ENCODE data around the gene RASSF5.

Gene RASSF5

DNA sequence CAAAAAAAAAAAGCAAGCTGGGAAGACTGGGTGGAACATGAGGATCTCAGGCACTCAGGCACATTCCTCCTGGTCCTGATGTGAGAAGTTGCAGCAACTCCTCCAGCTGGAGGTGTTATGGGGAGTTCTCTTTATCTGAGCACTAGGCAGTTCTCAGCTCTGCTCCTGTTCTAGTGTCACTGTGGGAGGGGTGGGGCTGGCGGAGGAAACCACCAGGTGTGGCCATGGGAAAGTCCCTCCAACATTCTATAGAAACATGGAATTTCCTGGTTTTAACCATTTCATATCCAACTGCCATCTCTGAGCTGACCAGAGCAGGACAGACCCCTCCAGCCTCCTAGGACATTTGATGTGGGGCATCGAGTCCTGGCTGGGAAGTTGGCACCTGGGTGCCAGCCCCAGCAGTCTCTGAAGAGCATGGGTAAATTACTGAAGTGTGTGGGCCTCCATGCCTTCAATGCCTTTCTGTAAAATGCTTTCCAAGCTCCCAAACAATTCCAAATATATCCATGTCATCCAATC, 37.9 kb upstream of the RASSF5 start:
- H3K36me3 ChIP-seq (ENCODE audit: insufficient read depth, low read length) = no peaks in the 10 kb centered on the region
- H3K4me3 ChIP-seq (ENCODE audit: low read length) = peak overlapping the region; percentile 51
- no peaks in the 10 kb centered on the region for H3K27me3 ChIP-seq (ENCODE audit: insufficient read depth, low read length)
- peaks cover 27% of the 10 kb centered on the region for H3K4me1 ChIP-seq (ENCODE audit: insufficient read depth, low read length)
- H2AFZ ChIP-seq (ENCODE audit: low read depth, low read length) = peak overlapping the region; percentile 88
- H3K9me3 ChIP-seq (ENCODE audit: low read length) = no peaks in the 10 kb centered on the region

DNA sequence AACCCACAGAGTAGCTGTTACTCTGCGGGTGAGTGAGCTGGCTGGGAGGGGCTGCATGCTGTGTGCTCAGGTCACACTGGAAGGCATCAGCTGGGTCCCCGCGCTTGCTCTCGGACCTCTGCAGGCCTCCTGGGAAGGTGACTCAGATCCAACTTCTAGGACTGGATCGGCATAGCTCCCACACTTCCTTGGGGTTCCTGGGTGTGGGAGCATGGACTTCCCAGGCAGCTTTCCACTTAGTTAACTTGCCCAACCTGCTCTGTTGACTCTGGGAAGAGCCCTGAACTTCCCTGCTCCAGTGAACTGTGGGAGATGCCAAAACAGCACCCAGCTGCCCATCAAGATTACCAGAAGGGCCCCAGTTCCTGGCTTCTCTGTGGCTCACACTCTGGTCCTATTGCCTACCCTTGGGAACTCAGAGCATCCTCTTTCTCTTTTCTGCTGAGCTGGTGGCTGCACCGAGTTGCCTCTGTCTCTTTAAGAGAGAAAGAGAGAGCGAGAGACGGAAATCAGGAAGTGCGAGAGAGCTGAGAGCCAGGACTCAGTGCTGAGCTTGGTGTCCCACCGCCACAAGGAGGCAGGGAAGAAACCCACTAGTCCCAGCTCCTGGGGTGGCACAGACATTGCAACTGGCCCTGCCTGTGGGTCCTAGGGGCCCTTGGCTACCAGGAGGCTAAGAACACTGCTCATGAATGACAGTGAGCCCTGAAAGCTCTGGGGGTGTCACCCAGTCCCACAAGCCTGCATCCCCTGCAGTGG, 37.2 kb upstream of the RASSF5 start, which contains the start of gene IKBKE:
Gene IKBKE (plus strand): TSS at position 544 of the 759 bp plus-strand sequence. CDS start 2,752 bp downstream, outside the sequence.
- no peaks in the 10 kb centered on the region for H3K36me3 ChIP-seq (ENCODE audit: insufficient read depth, low read length)

GRCh38 chr1:206470692-206471414, 36.5 kb upstream of the RASSF5 start:
- no peaks in the 10 kb centered on the region for H3K9me3 ChIP-seq (ENCODE audit: low read length)
- peak overlapping the region; percentile 88 for H2AFZ ChIP-seq (ENCODE audit: low read depth, low read length)
- H3K4me3 ChIP-seq (ENCODE audit: low read length) = peak overlapping the region; percentile 51
- no peaks in the 10 kb centered on the region for H3K36me3 ChIP-seq (ENCODE audit: insufficient read depth, low read length)
- H3K27me3 ChIP-seq (ENCODE audit: insufficient read depth, low read length) = no peaks in the 10 kb centered on the region
- H3K4me1 ChIP-seq (ENCODE audit: insufficient read depth, low read length) = peaks cover 22% of the 10 kb centered on the region

More for the DNA sequence above, 37.2 kb upstream of the RASSF5 start, which contains the start of gene IKBKE:
- peaks cover 22% of the 10 kb centered on the region for H3K4me1 ChIP-seq (ENCODE audit: insufficient read depth, low read length)
- no peaks in the 10 kb centered on the region for H3K9me3 ChIP-seq (ENCODE audit: low read length)
- peak within 1 kb of the TSS; percentile 51 for H3K4me3 ChIP-seq (ENCODE audit: low read length)
- H3K27me3 ChIP-seq (ENCODE audit: insufficient read depth, low read length) = no peaks in the 10 kb centered on the region
- peak within 1 kb of the TSS; percentile 88 for H2AFZ ChIP-seq (ENCODE audit: low read depth, low read length)

- H3K4me1 ChIP-seq (ENCODE audit: insufficient read depth, low read length) = peaks cover 22% of the 10 kb centered on the region
- no peaks in the 10 kb centered on the region for H3K9me3 ChIP-seq (ENCODE audit: low read length)
- H2AFZ ChIP-seq (ENCODE audit: low read depth, low read length) = no peak overlapping the region
- H3K27me3 ChIP-seq (ENCODE audit: insufficient read depth, low read length) = no peaks in the 10 kb centered on the region
- no peaks in the 10 kb centered on the region for H3K36me3 ChIP-seq (ENCODE audit: insufficient read depth, low read length)
- peak overlapping the region; percentile 51 for H3K4me3 ChIP-seq (ENCODE audit: low read length)
Observed at GRCh38 chr1:206471415-206471801, 35.9 kb upstream of the RASSF5 start.

GRCh38 chr1:206472024-206472423, 35.3 kb upstream of the RASSF5 start:
- Histone ChIP-seq H2AFZ (ENCODE audit: low read depth, low read length) (no peak overlapping the region), H3K36me3 (ENCODE audit: insufficient read depth, low read length) (no peaks in the 10 kb centered on the region), H3K27me3 (ENCODE audit: insufficient read depth, low read length) (no peaks in the 10 kb centered on the region), H3K9me3 (ENCODE audit: low read length) (no peaks in the 10 kb centered on the region), H3K4me1 (ENCODE audit: insufficient read depth, low read length) (peaks cover 22% of the 10 kb centered on the region), H3K4me3 (ENCODE audit: low read length) (no peak overlapping the region)

DNA sequence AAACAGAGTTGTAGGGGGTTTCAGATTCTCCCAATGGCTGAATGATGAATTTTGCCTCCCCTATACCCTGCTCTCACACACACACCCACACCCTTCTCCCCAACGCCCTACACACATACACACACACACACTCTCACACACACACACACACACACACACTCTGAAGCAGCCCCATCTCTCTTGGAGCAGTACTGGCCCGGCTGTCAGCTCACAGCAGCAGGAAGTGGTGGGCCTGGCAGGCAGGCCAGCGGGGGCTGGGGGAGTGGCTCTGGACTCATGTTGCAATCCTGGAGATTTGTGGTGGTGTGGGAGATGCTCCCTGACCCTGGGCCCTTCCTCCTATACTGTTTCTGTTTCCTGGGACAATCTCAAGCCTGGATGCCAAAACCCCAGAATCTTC, 34.9 kb upstream of the RASSF5 start:
- Histone ChIP-seq H2AFZ (ENCODE audit: low read depth, low read length) (no peak overlapping the region), H3K9me3 (ENCODE audit: low read length) (no peaks in the 10 kb centered on the region), H3K4me1 (ENCODE audit: insufficient read depth, low read length) (peaks cover 22% of the 10 kb centered on the region), H3K27me3 (ENCODE audit: insufficient read depth, low read length) (no peaks in the 10 kb centered on the region), H3K4me3 (ENCODE audit: low read length) (no peak overlapping the region), H3K36me3 (ENCODE audit: insufficient read depth, low read length) (no peaks in the 10 kb centered on the region)

DNA sequence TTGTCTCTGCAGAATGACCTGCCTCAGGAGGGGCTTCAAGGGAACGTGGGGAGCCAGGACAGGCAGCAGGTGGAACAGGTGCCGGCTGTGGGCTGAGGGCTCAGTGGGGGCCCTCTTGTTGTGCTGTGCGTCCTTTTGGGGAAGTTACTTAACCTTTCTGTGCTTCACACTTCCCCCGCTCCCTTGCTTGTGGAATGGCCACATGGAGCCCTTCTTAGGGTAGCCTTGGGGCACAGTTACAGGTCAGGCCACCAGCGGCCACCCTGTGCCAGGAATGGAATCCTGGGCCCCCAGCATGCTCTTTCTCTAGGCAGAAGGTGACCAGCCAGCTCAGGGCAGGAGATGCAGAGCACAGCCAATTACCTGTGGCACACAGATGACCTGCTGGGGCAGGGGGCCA, 34.4 kb upstream of the RASSF5 start:
- no peaks in the 10 kb centered on the region for H3K27me3 ChIP-seq (ENCODE audit: insufficient read depth, low read length)
- peaks cover 22% of the 10 kb centered on the region for H3K4me1 ChIP-seq (ENCODE audit: insufficient read depth, low read length)
- no peak overlapping the region for H3K4me3 ChIP-seq (ENCODE audit: low read length)
- no peaks in the 10 kb centered on the region for H3K9me3 ChIP-seq (ENCODE audit: low read length)
- no peak overlapping the region for H2AFZ ChIP-seq (ENCODE audit: low read depth, low read length)
- no peaks in the 10 kb centered on the region for H3K36me3 ChIP-seq (ENCODE audit: insufficient read depth, low read length)

GRCh38 chr1:206476058-206476457, 31.3 kb upstream of the RASSF5 start:
- peaks cover 8% of the 10 kb centered on the region for H3K4me1 ChIP-seq (ENCODE audit: insufficient read depth, low read length)
- no peaks in the 10 kb centered on the region for H3K36me3 ChIP-seq (ENCODE audit: insufficient read depth, low read length)
- H3K9me3 ChIP-seq (ENCODE audit: low read length) = no peaks in the 10 kb centered on the region
- no peak overlapping the region for H3K4me3 ChIP-seq (ENCODE audit: low read length)
- H2AFZ ChIP-seq (ENCODE audit: low read depth, low read length) = no peak overlapping the region
- H3K27me3 ChIP-seq (ENCODE audit: insufficient read depth, low read length) = no peaks in the 10 kb centered on the region

- Histone ChIP-seq H3K27me3 (ENCODE audit: insufficient read depth, low read length) (no peaks in the 10 kb centered on the region), H2AFZ (ENCODE audit: low read depth, low read length) (no peak overlapping the region), H3K9me3 (ENCODE audit: low read length) (no peaks in the 10 kb centered on the region), H3K4me1 (ENCODE audit: insufficient read depth, low read length) (peaks cover 4% of the 10 kb centered on the region), H3K36me3 (ENCODE audit: insufficient read depth, low read length) (no peaks in the 10 kb centered on the region), H3K4me3 (ENCODE audit: low read length) (no peak overlapping the region)
Observed at GRCh38 chr1:206476591-206476990, 30.7 kb upstream of the RASSF5 start.

- H3K27me3 ChIP-seq (ENCODE audit: insufficient read depth, low read length) = no peaks in the 10 kb centered on the region
- no peaks in the 10 kb centered on the region for H3K9me3 ChIP-seq (ENCODE audit: low read length)
Observed at GRCh38 chr1:206477110-206477509, 30.2 kb upstream of the RASSF5 start.

DNA sequence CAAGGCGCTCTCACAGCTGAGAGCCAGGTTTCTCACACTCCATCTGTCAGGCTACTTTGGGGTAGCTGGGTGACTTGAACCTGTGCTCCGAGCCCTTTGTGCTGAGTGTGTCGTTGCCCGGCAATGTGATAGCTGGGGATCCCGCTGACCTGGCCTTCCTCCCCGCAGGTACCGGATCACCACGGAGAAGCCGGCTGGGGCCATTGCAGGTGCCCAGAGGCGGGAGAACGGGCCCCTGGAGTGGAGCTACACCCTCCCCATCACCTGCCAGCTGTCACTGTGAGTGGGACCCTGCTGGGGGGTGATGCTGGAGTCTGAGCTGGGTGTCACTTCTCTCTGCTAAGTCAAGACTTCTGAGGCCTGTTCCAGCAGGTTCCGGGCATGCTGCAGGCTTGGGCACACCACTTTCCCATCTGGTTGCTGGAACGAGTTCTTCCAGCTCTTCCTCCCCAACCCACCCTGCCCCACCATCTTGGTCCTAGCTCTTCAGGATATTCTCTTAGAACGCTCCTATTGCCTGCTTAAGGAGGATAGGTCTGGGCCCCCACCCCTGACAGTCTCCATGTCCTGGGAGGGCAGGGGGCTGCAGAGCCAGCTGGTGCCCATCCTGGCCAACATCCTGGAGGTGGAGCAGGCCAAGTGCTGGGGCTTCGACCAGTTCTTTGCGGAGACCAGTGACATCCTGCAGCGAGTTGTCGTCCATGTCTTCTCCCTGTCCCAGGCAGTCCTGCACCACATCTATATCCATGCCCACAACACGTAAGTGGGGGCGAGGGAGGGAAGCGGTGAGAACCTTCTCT, 29.6 kb upstream of the RASSF5 start:
- H3K27me3 ChIP-seq (ENCODE audit: insufficient read depth, low read length) = no peaks in the 10 kb centered on the region
- no peaks in the 10 kb centered on the region for H3K36me3 ChIP-seq (ENCODE audit: insufficient read depth, low read length)
- H2AFZ ChIP-seq (ENCODE audit: low read depth, low read length) = no peak overlapping the region
- no peaks in the 10 kb centered on the region for H3K4me1 ChIP-seq (ENCODE audit: insufficient read depth, low read length)
- H3K4me3 ChIP-seq (ENCODE audit: low read length) = no peak overlapping the region
- H3K9me3 ChIP-seq (ENCODE audit: low read length) = no peaks in the 10 kb centered on the region

More at GRCh38 chr1:206477110-206477509, 30.2 kb upstream of the RASSF5 start:
- no peak overlapping the region for H2AFZ ChIP-seq (ENCODE audit: low read depth, low read length)
- H3K36me3 ChIP-seq (ENCODE audit: insufficient read depth, low read length) = no peaks in the 10 kb centered on the region
- no peak overlapping the region for H3K4me3 ChIP-seq (ENCODE audit: low read length)
- H3K4me1 ChIP-seq (ENCODE audit: insufficient read depth, low read length) = peaks cover 4% of the 10 kb centered on the region

- Histone ChIP-seq H3K27me3 (ENCODE audit: insufficient read depth, low read length) (no peaks in the 10 kb centered on the region), H3K4me3 (ENCODE audit: low read length) (no peak overlapping the region), H3K9me3 (ENCODE audit: low read length) (no peaks in the 10 kb centered on the region), H3K36me3 (ENCODE audit: insufficient read depth, low read length) (no peaks in the 10 kb centered on the region), H2AFZ (ENCODE audit: low read depth, low read length) (no peak overlapping the region), H3K4me1 (ENCODE audit: insufficient read depth, low read length) (no peaks in the 10 kb centered on the region)
Observed at GRCh38 chr1:206478746-206479145, 28.6 kb upstream of the RASSF5 start.
